HG03135 (cell line): ENCODE measurements around the gene CDH4.
"Not testable (repeated sequence)": the region's sequence is repeated elsewhere in the genome, so short reads cannot be mapped to it uniquely, and the experiment has no call there.

ENCODE experiments used
- ATAC-seq: cut with Tn5 transposase; IDR thresholded peaks from one replicate; pipeline ENCODE4 v1.9.1; 2021; ENCODE audit warnings: mild to moderate bottlenecking, moderate library complexity; ENCODE audit not compliant: unreplicated experiment

Gene CDH4

GRCh38 chr20:61972636-61973508 lies 720.8 kb downstream of the CDH4 start:
- no peak for ATAC-seq

- no peak for ATAC-seq
These were observed 721.7 kb downstream of the CDH4 start for GRCh38 chr20:61973515-61974356.

- ATAC-seq: no peak
These were observed 722.2 kb downstream of the CDH4 start for GRCh38 chr20:61974357-61974665.

GRCh38 chr20:61975407-61976129 lies 723.5 kb downstream of the CDH4 start:
- no peak for ATAC-seq

- ATAC-seq: no peak
These were observed 724.2 kb downstream of the CDH4 start for GRCh38 chr20:61976263-61976643.

- ATAC-seq: no peak
These were observed 724.8 kb downstream of the CDH4 start for GRCh38 chr20:61976644-61977418.

GRCh38 chr20:61977419-61977786 lies 725.3 kb downstream of the CDH4 start:
- ATAC-seq: no peak

GRCh38 chr20:61978491-61978890 lies 726.4 kb downstream of the CDH4 start:
- no peak for ATAC-seq

- no peak for ATAC-seq
These were observed 727.0 kb downstream of the CDH4 start for GRCh38 chr20:61979090-61979489.

GRCh38 chr20:61979701-61980635 lies 727.9 kb downstream of the CDH4 start:
- ATAC-seq: no peak

GRCh38 chr20:61980647-61981583 lies 728.9 kb downstream of the CDH4 start:
- no peak for ATAC-seq

- ATAC-seq: not testable (repeated sequence)
These were observed 729.6 kb downstream of the CDH4 start for GRCh38 chr20:61981691-61982090.

GRCh38 chr20:61982191-61982950 lies 730.3 kb downstream of the CDH4 start:
- no peak for ATAC-seq

GRCh38 chr20:61982951-61983315 lies 730.9 kb downstream of the CDH4 start:
- ATAC-seq: no peak

- ATAC-seq: no peak
These were observed 731.9 kb downstream of the CDH4 start for GRCh38 chr20:61983965-61984364.

GRCh38 chr20:61984431-61984830 lies 732.4 kb downstream of the CDH4 start:
- ATAC-seq: not testable (repeated sequence)

- ATAC-seq: no peak
These were observed 733.0 kb downstream of the CDH4 start for GRCh38 chr20:61985096-61985495.

GRCh38 chr20:61986762-61987321 lies 734.8 kb downstream of the CDH4 start:
- ATAC-seq: no peak
